ENCODE data around the gene DUSP9. TPM values are rescaled to one million over a fixed set of nuclear protein-coding genes. Genes with fewer than 3 reads are reported as not detected.

Gene DUSP9
- total RNA-seq, 3 donors from 2014 or later: not detected

DNA sequence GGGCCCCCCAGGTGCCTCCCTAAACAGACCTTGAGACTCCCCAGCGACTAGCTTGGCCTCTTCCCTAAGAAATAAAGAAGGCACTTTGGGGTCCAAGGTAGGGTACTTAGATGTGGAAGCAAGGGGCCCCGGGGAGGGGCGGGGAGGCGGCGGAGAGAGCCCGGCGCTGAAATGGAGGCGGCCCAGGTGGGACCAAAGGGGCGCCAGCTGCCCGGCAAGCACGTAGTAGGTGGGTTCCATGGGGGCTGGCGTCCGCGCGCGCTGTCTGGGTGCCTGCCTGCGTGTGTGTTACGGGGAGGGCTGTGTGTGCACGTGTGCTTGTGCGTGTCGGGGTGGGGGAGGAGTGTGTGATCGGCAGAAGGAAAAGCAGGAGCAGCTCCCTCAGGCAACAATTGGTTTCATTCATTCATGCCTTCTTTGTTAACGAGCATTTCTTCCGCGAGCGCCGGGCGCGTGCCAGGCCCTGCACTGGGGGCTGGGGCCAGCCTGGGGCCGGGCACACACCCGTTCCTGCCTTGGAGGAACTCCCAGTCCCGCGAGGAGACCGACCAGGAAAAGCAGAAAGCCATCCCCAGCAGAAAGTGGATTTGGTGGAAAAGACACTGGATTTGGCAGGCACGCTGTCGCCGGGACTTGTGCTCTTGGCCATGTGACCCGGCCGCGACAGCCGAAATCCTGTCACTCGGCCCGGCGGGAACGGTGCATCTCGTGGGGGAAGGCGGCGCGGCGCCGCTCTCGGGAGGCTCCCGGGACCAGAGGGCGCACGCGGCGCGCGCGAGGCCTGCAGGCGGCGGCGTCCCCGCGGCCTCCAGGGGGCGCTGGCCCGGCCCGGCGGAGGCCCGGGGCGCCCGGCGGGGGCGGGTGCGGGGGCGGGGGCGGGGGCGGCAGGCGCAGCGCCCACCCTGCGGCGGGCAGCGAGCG is 3.3 kb upstream of the DUSP9 start:
- Histone ChIP-seq H3K36me3 (ENCODE audit: low read depth) (no peaks in the 10 kb centered on the region), H3K9me3 (no peaks in the 10 kb centered on the region), H3K4me1 (ENCODE audit: low read depth) (no peaks in the 10 kb centered on the region), H3K4me3 (no peak overlapping the region)
- intact Hi-C loops (cut with DNase I, micrococcal nuclease): no loop called here
- TF ChIP-seq, protein P1, sequence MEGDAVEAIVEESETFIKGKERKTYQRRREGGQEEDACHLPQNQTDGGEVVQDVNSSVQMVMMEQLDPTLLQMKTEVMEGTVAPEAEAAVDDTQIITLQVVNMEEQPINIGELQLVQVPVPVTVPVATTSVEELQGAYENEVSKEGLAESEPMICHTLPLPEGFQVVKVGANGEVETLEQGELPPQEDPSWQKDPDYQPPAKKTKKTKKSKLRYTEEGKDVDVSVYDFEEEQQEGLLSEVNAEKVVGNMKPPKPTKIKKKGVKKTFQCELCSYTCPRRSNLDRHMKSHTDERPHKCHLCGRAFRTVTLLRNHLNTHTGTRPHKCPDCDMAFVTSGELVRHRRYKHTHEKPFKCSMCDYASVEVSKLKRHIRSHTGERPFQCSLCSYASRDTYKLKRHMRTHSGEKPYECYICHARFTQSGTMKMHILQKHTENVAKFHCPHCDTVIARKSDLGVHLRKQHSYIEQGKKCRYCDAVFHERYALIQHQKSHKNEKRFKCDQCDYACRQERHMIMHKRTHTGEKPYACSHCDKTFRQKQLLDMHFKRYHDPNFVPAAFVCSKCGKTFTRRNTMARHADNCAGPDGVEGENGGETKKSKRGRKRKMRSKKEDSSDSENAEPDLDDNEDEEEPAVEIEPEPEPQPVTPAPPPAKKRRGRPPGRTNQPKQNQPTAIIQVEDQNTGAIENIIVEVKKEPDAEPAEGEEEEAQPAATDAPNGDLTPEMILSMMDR (IDR thresholded peaks at IDR 0.05): no peak
- DNase-seq (no peak), ATAC-seq (peak; percentile 56)

- Histone ChIP-seq H3K4me1 (ENCODE audit: low read depth) (no peaks in the 10 kb centered on the region), H3K4me3 (no peak overlapping the region), H3K36me3 (ENCODE audit: low read depth) (no peaks in the 10 kb centered on the region), H3K9me3 (no peaks in the 10 kb centered on the region)
- DNase-seq (no peak), ATAC-seq (no peak)
- TF ChIP-seq, protein P1 (IDR thresholded peaks at IDR 0.05): no peak
- intact Hi-C loops (cut with DNase I, micrococcal nuclease): no loop called here
Measured at GRCh38 chrX:153644356-153645125, 2.5 kb upstream of the DUSP9 start.

- H3K4me3 ChIP-seq: no peak overlapping the region
- intact Hi-C loops (cut with DNase I, micrococcal nuclease): no loop called here
- H3K4me1 ChIP-seq (ENCODE audit: low read depth): no peaks in the 10 kb centered on the region
- no peaks in the 10 kb centered on the region for H3K36me3 ChIP-seq (ENCODE audit: low read depth)
- TF ChIP-seq, protein P1 (IDR thresholded peaks at IDR 0.05): no peak
- no peak for ATAC-seq
- H3K9me3 ChIP-seq: no peaks in the 10 kb centered on the region
- DNase-seq: no peak
Measured at GRCh38 chrX:153645151-153645550, 1.9 kb upstream of the DUSP9 start.

- intact Hi-C loops (cut with DNase I, micrococcal nuclease): no loop called here
- ATAC-seq (no peak), DNase-seq (peak in 1 of 3 donors; percentile 14)
Measured at GRCh38 chrX:153645921-153646488, 998 bp upstream of the DUSP9 start.

More at GRCh38 chrX:153645921-153646488, 998 bp upstream of the DUSP9 start:
- Histone ChIP-seq H3K9me3 (no peaks in the 10 kb centered on the region), H3K4me3 (no peak overlapping the region), H3K4me1 (ENCODE audit: low read depth) (no peaks in the 10 kb centered on the region), H3K36me3 (ENCODE audit: low read depth) (no peaks in the 10 kb centered on the region)
- TF ChIP-seq, protein P1 (IDR thresholded peaks at IDR 0.05): no peak

Data from mucosa of descending colon (tissue), 3 donors.